ENCODE measurements around the gene OTOP2.
A peak's percentile ranks its signal among the peaks of the same experiment; 100 is the strongest.

The OTOP2 gene

GRCh38 chr17:74975943-74976342, 51.9 kb downstream of the OTOP2 start:
- DNase-seq: no peak

GRCh38 chr17:74977802-74978201, 53.7 kb downstream of the OTOP2 start:
- DNase-seq: no peak

- DNase-seq: no peak
Observed at GRCh38 chr17:74978240-74978639, 54.2 kb downstream of the OTOP2 start.

GRCh38 chr17:74979408-74980146, 55.5 kb downstream of the OTOP2 start:
- DNase-seq: no peak

GRCh38 chr17:74981318-74981978, 57.4 kb downstream of the OTOP2 start:
- peak; percentile 45 for DNase-seq

GRCh38 chr17:74981979-74982662, 58.0 kb downstream of the OTOP2 start:
- DNase-seq: peak; percentile 86

GRCh38 chr17:74982663-74983313, 58.7 kb downstream of the OTOP2 start:
- DNase-seq: peak; percentile 59

Data from NCI-H146 (cell line).